NCI-H1105 (cell line): ENCODE results near the gene SNRPA1.

Experiments
- DNase-seq: peaks from one replicate; lab custom pipeline; 2025; lab: John Stamatoyannopoulos, UW

Gene SNRPA1

DNA sequence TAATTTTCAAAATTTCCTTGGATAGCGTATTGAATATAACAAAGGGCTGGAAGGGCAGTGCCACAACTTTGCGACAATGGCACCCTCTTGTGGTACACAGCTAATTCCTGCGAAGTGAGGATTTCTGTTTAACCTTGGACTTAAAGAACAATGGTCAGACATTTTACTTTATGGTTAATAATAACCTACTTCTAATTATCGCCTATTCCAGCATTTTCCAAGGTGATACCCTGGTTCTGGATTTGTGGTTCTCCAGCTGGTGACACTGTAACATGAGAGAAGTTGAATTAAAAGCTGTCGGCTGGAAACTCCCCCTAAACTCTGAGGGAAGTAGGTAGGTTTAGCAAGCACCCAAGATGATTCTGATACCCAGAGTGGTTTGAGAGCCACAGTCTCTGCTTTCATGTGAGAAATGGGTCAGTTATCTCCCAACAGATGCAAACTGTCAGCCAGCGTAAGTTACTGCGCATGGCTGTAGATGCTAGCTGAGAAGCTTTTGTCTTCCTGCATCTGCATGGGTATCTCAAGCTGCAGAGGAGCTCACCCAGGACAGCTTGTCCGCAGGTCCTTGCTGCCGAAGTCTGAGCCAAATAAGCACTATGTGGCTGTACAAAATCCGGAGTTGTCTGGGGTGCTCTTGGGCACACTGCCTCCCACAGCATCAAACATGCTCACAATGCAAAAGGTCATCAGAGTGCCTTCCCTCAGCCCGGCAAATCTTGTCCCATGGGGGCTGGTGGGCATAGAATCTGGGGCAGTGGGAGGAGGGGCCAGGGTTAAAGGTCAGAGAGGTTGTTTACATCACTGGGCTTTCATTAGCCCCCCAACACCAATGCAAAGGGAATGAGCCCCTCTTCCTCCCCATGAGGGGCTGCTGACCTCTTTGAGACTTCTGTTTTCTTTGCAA lies 36.6 kb downstream of the SNRPA1 start:
- peak; percentile 57 for DNase-seq

DNA sequence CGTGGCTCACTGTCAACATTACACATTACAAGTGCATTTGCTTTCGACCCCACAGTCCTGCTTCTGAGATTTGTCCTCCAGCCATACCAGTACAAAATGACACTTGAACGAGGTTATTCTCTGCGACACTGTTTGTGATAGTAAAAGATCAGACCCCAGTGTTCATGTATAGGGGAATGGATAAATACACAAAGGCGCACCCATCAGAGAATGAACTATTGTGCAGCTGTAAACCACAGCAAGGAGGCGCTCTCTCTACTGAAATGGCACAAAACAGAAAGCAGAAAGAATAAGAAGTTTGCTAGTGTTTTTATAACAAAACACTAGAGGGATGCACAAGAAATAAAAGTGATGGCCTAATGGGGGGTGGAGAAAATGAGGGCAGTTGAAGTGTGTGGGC lies 38.3 kb downstream of the SNRPA1 start:
- DNase-seq: no peak

DNA sequence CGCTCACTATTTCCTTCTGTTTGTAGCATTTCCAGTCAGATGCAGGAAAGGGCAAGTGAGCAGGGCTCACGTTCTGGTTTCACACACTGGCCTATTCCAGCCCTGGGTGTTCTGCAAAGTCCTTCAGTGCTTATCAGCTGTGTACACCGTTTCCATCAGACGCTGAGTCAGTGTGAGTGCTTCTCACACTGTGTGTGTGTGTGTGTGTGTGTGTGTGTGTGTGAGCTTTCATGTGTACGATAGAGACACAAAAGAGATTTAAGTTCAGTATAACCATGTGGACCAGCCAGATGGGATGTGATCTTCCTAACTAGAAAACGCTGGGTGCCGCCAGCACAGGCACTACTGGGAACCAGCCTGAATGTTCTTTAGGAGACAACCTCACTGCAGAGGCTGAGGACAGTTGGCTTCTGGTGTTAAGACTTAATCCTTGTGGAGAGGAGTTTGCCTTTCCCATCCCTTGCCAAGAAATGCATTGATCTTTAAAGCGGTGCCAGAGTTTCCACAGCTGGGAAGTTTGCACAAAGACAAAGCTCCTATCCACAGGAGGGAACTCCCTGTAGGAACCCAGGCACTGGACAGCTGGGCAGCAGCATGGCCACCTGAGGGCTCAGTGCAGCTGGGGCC lies 39.3 kb downstream of the SNRPA1 start:
- DNase-seq: no peak

DNA sequence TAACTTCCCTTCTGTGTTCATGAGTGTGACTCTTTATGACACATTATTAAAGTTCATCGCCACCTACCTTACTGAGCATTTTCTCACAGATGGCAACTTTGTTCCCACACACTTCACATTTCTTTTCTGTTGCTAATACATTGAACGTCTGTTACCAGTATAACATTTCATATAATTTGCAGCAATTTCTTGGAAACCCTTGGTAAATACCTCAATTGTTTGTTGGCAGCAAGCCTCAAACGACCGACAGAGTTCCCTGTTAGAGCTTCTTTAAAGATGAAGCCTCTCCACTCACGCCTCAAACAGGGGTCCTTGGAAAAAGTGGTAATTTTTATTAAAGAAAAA lies 40.0 kb downstream of the SNRPA1 start:
- no peak for DNase-seq

DNA sequence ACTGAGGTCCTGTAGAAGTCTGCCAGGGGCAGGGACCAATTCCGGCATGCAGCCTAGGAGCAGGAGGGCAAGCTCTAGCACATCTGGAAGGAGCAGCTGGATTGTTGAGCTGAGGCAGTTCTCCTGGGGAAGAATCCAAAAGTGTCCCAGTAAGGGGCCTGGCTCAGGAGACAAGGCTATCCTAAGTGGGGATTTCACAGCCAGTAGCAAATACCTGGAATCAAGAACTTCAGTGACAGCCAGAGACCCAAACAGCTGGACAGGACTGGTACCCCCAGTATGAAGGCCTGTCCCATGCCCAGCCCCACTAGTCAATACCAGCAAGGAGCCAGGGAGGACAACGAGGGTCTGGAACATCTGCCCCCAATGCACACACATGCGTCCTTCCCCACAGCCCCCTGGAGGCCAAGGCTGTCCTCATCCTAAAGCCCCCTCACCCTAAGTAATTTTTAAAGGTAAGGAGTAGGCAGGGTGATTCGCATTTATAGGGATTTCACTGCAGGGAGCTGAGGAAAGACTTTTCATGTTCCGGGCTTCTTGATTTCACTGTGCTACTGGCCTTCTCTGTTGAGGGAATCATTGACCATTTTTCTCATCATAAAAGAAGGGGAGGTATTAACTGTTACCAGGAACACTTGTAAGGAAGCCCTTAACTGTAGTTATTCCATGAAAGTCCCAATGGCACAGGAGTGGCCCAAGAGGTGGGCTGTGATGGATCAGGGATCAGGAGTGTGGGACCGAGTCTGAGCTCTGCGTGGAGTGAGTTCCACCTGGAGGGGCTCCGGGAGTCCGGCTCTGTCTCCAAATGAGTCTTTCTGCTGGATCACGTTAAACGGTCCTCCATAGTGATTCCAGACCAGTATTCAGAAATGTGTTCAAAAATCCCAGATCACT lies 40.6 kb downstream of the SNRPA1 start:
- DNase-seq: no peak

DNA sequence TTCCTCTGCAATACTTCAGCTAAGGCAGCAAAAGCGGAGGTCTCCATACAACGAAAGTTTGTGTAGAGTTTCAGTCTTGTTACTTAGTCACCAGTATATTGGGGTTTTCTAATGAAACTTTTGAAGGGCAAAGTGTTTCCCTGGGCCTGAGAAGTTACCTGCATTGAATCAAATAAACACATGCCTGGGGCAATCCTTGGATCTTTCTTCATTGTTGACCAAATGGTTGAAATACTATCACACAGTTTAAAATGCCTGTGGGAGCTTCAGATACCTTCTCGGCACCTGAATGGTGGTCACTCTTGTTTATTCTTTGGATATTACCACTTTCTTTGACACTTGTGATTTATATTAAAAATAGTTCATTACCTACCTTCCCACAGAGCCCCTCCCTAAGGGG lies 42.2 kb downstream of the SNRPA1 start:
- no peak for DNase-seq

DNA sequence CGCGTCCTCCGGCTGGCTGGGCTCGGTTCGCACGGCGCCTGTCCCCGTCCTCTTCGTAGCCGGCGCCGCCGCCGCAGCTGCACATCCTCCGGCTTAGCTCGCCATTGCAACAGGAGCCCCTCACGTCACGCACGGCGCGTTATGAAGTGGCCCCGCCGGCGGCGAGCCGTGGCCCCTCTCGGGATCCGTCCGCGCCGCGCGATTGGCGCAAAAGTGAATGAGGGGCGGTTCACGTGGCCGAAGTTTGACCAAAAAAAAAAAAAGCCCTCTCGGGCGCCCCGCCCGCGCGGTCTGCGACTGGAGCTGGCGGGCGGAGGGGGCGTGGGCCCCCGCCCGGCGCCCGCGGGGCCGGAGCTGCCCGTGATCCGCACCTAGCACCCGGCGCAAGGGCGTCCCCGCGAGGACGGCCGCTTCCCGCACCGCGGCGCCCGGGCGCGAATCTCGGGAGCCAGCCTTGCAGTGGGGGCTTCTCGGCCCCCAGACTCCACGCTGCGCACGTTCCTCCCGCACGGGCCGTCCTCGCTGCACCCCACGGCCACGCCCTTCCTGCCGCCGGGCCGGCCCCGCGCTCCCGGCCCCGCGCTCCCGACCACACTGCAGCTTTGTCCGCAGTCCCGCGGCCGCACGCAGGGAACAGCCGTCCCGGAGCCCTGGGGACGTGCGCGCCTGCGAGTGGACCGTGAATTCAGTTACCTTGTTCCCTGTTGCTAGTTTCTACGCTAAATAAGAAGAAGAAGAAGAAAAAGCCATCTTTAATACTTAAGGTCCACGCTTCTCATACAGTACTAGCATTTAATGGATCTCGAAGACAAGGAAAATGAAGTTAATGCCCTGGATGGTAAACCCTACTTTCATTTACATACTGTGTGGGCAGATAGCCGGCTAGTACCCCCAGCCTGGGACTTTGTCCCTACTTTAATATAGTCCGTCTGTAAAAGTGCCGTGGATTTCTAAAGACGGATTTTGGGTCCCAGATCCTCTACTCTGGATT lies 42.9 kb downstream of the SNRPA1 start, which contains the start of gene CHSY1:
TSS of gene CHSY1 (minus strand) at position 219 of the 991 bp plus-strand sequence. CDS start 592 bp downstream, outside the sequence.
- DNase-seq: peak; percentile 87

DNA sequence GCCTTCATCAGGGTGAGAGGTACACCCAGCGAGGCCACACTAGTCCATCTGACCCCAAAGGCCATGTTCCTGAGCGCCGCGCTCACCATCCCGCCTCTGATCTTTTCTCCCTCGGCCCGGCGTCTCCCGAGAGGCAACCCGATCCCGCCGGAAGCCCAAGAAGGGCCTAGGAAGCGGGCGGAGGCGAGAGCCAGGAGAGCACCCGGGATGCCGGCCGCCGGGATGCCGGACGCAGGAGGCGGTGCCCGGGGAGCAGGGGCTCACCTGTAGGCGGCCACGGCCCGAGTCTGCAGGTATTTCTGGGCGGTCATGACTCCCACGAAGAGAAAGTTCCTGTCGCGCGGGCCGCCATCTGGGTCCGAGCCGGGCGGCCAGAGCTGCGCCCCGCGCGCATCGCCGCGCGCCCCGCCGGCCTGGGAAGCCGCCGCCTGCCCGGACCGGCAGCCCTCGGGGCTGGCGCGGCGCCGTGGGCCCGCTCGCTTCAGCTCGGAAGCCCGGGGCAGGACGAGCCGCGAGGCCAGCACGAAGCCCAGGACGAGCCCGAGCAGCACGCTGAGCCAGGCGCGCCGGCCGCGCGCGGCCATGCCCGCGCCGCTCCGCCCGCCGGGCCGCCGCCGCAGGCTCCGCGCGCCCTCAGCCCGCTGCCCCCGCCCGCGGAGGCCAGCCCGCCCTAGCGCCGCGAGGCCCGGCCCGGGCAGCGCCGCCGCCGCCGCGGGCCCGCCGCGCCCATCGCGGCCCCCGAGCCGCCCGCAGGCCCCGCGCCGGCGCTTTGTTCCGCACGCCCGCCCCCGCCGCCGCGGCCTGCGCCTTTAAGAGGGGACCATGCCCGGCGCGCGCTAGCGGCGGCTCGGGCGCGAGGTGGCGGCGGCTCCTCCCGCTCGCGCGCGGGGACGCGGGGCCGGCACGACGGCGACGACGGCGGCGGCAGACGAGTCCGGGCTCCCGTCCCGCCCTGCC lies 43.9 kb downstream of the SNRPA1 start:
- peak; percentile 72 for DNase-seq

DNA sequence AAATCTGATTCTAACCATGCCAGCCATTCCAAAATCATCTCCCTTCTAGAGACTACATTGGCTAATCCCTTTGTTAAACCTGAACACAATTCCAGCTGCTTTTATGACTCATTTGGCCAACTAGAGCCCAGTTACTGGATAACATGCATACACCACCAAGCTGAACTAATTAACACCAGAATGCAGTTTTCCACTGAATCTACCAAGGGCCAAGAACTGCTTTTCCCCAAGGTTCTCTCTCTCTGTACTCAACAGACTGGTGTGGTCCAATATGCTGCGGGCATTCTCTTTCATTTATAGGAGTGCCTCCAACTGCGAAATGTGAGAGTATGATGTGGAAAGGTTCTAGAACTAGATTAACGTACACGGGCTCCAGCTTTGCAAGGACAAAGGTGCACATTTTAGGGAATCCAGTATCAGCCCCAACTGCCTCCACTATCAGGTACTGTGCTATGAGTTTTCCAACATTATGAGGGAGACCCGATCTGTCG lies 44.7 kb downstream of the SNRPA1 start:
- DNase-seq: no peak

DNA sequence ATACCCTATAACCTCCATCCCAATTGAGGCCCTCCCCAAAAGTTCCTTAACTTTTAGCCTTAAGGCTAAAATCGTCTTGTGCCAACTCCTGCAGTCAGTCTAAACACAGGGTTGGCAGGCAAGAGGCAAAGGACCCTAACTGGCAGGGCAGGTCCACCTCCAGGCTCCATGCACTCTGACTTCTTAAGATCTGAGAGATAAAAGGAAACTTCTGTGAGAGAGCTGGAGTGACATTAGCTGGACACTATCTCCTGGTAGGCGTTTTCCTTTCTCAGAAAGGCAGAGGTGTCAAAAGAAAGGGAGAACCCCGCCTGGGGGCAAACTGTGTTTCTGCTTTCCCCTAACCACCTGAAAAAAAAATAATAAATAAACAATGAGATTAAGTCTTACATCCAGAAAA lies 46.8 kb downstream of the SNRPA1 start:
- no peak for DNase-seq

DNA sequence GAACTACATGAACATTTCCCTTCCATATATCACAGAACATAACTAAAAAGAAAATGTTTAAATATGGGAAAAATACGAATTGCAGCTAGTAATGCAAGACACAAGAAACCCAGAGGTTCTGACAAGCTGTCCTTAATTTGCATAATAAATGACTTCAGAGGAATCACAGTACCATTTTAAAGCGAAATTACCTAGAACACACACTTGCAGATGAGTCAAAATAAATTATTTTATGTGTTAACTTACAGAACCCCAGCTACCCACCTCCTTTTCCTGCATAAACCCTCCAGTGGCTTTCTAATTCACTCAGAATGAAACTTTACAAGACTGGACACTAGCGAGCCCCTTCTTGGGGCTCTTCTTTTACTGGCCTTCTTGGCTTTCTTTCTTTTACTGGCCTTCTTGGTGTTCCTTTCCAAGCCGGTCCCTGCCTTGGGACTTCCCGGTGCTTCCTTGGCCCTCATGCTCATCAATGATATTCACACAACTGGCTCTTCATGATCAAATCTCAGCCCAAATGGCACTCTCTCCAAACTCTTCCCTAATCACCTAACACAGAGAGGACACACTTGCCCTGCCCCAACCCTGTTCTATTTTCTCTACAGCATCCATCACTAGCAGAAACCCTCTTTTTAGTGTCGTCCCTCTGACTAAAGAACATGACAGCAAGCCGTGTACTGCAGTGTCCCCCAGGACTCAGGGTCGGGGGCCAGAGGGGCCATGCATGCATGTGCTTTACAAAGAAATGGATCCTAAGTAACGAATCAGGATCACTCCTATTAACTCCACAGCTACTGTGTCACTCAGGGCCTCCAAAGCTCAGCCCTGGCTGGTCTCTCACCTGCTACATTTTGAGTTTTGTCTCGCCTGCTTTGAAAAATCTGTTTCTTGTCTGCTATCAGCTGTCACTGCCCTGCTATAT lies 48.0 kb downstream of the SNRPA1 start:
- no peak for DNase-seq

DNA sequence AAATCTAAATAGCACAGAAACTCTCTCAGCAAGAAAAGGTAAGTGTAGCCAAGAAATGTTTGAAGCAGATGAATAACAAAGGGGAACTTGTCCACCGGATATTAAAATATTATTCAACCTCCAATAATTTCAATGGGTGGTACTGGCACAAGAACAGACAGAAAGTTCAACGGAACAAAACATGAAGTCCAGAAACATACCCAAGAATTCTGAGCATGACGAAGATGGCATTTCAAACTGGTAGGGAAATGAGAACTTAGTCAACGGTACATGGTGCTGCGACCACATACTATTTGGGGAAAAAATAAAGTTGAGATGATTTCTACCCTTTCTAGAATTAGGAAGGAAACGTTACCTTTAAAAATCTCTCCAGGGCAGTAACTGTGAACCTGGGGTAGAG lies 48.7 kb downstream of the SNRPA1 start:
- no peak for DNase-seq

DNA sequence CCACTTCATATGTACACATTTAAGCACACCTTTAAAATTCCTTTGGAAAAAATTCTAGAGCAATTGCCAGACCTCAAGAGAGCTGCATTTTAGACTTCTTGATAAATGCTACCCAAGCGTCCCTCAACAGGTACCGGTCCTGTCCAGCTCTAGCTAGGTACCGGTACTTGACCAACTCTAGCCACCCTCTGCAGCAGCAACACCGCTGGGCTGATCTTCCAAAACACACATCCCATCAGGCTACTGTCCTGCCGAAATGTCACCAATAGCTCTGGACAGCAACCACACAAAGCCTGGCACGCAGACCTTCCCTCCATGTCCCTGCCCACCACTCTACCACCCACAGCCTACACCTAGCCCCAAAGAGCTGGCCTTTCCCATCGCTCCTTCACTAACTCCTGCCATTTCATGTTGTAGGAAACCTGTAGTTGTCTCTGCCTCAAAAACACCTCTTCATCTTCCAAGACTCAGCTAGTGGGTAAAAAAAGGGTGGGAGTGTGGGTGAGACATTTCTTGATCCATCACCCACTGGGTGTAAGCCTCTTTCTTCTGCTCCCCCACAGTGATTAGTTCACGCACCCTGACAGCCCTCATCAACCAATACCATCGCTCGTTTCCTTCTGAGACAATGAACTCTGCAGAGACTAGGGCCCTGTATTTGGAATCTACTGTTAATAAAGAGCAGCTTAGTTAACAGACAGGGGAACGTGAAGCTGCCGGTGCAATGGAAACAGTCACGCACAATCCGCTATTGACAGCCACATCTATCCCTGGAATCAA lies 50.0 kb downstream of the SNRPA1 start:
- no peak for DNase-seq

DNA sequence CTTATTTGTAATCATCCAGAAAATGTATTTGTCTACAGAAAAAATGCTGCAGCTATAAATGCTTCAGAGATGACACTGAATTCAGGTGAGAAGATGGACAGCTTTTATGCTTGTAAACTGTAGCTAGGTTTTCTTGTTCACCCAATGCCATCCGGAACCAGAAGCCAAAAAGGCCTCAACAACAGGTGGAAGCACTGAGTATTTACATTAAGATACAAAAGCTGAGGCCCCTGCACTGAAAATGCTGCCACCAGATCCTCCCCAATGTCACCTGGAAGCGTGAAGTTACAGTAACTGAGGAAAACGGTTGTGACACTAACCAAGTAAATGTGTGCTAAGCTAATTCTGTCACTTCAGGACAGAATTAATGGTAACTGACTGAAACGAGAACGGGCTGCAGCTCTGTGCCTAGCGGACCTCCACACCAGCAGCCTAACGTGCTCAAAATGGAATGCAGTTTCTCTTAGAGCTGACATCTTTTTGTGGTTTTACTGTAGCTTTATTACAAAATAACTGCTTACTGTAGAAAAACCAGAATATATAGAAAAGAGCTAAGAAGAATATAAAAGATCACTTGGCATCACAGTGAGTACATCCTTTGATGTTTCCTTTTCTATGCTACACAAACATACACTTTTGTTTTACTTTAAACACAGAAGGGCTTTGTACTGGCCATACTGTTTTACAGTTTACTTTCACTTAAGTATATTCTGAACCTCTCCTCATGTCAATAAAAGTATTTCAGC lies 50.8 kb downstream of the SNRPA1 start:
- no peak for DNase-seq

DNA sequence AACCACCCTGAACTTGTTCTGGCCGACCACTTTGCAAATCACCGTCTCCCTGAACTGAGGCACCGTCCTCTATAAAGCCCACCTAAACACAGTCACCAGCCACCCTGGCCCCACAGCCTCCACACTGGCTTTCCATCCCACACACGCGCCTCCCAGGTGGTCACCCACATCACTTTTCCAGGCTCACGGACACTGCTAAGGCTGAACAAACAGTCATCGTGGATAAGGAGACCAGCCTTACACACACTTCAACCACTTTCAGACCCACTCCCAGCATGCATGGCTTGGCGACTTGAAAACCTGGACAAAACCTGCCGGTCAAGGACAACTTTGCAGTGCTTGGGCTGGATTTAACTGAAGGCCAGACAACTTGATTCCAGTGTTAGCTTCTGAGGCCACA lies 51.6 kb downstream of the SNRPA1 start:
- no peak for DNase-seq

DNA sequence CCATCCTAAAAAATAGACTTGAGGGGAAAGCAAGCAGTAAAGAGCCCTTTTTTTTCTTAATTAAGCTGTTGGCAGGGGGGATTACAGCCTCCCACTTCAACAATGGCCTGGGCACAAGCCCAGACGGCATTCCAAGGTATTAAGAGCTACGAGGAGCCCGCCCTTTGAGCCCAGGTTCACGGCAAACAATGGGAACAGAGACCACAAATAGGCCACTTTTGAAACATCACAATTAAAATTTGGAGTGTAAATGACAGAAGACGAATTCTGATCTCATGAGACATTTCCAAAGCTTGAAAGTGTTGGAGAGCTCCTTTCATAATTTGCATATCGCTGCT lies 52.1 kb downstream of the SNRPA1 start:
- DNase-seq: peak; percentile 21
